Measurements from ENCODE around the gene GAS2L2. TPM values are rescaled to one million over a fixed set of nuclear protein-coding genes. Genes with fewer than 3 reads are reported as not detected.

Gene GAS2L2
- total RNA-seq, 2 donors from 2014 or later = not detected

- H3K36me3 ChIP-seq = no peaks in the 10 kb centered on the region
- DNase-seq (ENCODE audit: low spot score) = peak; percentile 33
- no peak for TF ChIP-seq POLR2A (IDR thresholded peaks at IDR 0.05)
- TF ChIP-seq POLR2AphosphoS5 (IDR thresholded peaks at IDR 0.05) = peak; percentile 41
- 27% methylated on average over 5 of the region's 5 CpGs for WGBS
- no peak overlapping the region for H3K4me3 ChIP-seq
- H3K4me1 ChIP-seq (replicated peaks) = no peaks in the 10 kb centered on the region
- no peaks in the 10 kb centered on the region for H3K27me3 ChIP-seq (replicated peaks; ENCODE audit: insufficient read depth)
- no peaks in the 10 kb centered on the region for H3K9me3 ChIP-seq
- intact Hi-C loops (cut with DNase I) = no loop called here
- peak overlapping the region; percentile 46 to 56 for H3K27ac ChIP-seq
These were observed 21.5 kb upstream of the GAS2L2 start for GRCh38 chr17:35774499-35774898.

GRCh38 chr17:35773679-35774425 lies 20.8 kb upstream of the GAS2L2 start:
- no peaks in the 10 kb centered on the region for H3K27me3 ChIP-seq (replicated peaks; ENCODE audit: insufficient read depth)
- H3K4me1 ChIP-seq (replicated peaks) = no peaks in the 10 kb centered on the region
- H3K4me3 ChIP-seq = no peak overlapping the region
- no peak for DNase-seq (ENCODE audit: low spot score)
- H3K9me3 ChIP-seq = no peaks in the 10 kb centered on the region
- WGBS = 35% methylated on average over 10 of the region's 10 CpGs
- no peak for TF ChIP-seq CTCF (IDR thresholded peaks at IDR 0.05)
- H3K36me3 ChIP-seq = no peaks in the 10 kb centered on the region
- intact Hi-C loops (cut with DNase I) = no loop called here
- peak overlapping the region; percentile 26 to 46 for H3K27ac ChIP-seq

- TF ChIP-seq POLR2A (IDR thresholded peaks at IDR 0.05) (no peak), CTCF (IDR thresholded peaks at IDR 0.05) (no peak), POLR2AphosphoS5 (IDR thresholded peaks at IDR 0.05) (no peak)
These were observed 20.1 kb upstream of the GAS2L2 start for GRCh38 chr17:35773129-35773528.

GRCh38 chr17:35769895-35770486 lies 17.0 kb upstream of the GAS2L2 start:
- Histone ChIP-seq H3K4me3 (no peak overlapping the region), H3K36me3 (no peaks in the 10 kb centered on the region), H3K4me1 (replicated peaks) (no peaks in the 10 kb centered on the region), H3K27me3 (replicated peaks; ENCODE audit: insufficient read depth) (no peaks in the 10 kb centered on the region), H3K27ac (no peak overlapping the region), H3K9me3 (no peaks in the 10 kb centered on the region)
- DNase-seq (ENCODE audit: low spot score) = no peak
- TF ChIP-seq POLR2AphosphoS5 (IDR thresholded peaks at IDR 0.05) (no peak), POLR2A (IDR thresholded peaks at IDR 0.05) (no peak), CTCF (IDR thresholded peaks at IDR 0.05) (no peak)
- 94% methylated on average over 48 of the region's 48 CpGs for WGBS
- intact Hi-C loops (cut with DNase I) = no loop called here

More at GRCh38 chr17:35773129-35773528, 20.1 kb upstream of the GAS2L2 start:
- intact Hi-C loops (cut with DNase I) = no loop called here
- Histone ChIP-seq H3K27ac (peak overlapping the region in 1 of 2 donors; percentile 46), H3K36me3 (no peaks in the 10 kb centered on the region), H3K4me1 (replicated peaks) (no peaks in the 10 kb centered on the region), H3K4me3 (no peak overlapping the region), H3K9me3 (no peaks in the 10 kb centered on the region), H3K27me3 (replicated peaks; ENCODE audit: insufficient read depth) (no peaks in the 10 kb centered on the region)
- no peak for DNase-seq (ENCODE audit: low spot score)
- 92% methylated on average over 19 of the region's 20 CpGs for WGBS

- Histone ChIP-seq H3K4me3 (no peak overlapping the region), H3K27me3 (replicated peaks; ENCODE audit: insufficient read depth) (no peaks in the 10 kb centered on the region), H3K4me1 (replicated peaks) (peaks cover 4% of the 10 kb centered on the region), H3K36me3 (no peaks in the 10 kb centered on the region), H3K9me3 (no peaks in the 10 kb centered on the region), H3K27ac (no peak overlapping the region)
- intact Hi-C loops (cut with DNase I) = no loop called here
- no peak for DNase-seq (ENCODE audit: low spot score)
- WGBS = 88% methylated on average over 2 of the region's 2 CpGs
- TF ChIP-seq CTCF (IDR thresholded peaks at IDR 0.05) (no peak), POLR2A (IDR thresholded peaks at IDR 0.05) (no peak), POLR2AphosphoS5 (IDR thresholded peaks at IDR 0.05) (no peak)
These were observed 15.8 kb upstream of the GAS2L2 start for GRCh38 chr17:35768797-35769196.

Data from prostate gland (tissue), 2 donors.